WI38 (cell line): ENCODE data around the gene NTHL1.

Experiments used
- H3K4me3 ChIP-seq: 2 replicates; pipeline ENCODE4 v1.5.1; 2011; ENCODE audit warnings: low read depth, mild to moderate bottlenecking, control low read depth, low read length
- TF ChIP-seq, protein P1 (sequence below): IDR thresholded peaks from 2 replicates; pipeline ENCODE4 v1.5.1; 2012; ENCODE audit warnings: low read depth, mild to moderate bottlenecking, control low read depth, low read length

The NTHL1 gene

DNA sequence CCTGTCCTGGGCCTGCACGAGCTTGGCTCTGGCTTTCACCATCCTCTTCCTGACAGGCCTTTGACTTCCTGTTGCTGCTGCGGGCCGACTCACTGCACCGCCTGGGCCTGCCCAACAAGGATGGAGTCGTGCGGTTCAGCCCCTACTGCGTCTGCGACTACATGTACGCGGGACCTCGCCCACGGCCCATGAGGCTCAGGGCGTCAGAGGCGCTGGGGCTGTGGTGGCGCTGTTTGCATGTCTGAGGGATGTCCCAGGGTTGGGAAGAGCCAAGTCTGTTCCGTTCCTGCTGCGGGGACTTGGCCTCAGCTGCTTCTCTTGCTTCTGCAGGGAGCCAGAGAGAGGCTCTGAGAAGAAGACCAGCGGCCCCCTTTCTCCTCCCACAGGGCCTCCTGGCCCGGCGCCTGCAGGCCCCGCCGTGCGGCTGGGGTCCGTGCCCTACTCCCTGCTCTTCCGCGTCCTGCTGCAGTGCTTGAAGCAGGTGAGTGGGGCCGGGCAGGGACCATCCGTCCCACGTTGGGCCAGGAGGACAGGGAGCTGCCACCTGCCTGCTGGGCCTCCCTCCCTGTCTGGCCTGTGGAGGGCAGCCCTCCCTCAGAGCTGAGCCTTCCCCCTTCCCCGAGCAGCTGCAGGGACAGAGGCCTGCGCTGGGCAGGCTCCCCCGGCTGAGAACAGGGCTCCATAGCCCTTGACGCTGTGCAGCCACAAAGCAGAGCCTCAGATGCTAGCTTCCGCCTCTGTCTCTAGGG is 24.0 kb upstream of the NTHL1 start:
- no peak overlapping the region for H3K4me3 ChIP-seq
- TF ChIP-seq, protein P1, sequence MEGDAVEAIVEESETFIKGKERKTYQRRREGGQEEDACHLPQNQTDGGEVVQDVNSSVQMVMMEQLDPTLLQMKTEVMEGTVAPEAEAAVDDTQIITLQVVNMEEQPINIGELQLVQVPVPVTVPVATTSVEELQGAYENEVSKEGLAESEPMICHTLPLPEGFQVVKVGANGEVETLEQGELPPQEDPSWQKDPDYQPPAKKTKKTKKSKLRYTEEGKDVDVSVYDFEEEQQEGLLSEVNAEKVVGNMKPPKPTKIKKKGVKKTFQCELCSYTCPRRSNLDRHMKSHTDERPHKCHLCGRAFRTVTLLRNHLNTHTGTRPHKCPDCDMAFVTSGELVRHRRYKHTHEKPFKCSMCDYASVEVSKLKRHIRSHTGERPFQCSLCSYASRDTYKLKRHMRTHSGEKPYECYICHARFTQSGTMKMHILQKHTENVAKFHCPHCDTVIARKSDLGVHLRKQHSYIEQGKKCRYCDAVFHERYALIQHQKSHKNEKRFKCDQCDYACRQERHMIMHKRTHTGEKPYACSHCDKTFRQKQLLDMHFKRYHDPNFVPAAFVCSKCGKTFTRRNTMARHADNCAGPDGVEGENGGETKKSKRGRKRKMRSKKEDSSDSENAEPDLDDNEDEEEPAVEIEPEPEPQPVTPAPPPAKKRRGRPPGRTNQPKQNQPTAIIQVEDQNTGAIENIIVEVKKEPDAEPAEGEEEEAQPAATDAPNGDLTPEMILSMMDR, result no peak

DNA sequence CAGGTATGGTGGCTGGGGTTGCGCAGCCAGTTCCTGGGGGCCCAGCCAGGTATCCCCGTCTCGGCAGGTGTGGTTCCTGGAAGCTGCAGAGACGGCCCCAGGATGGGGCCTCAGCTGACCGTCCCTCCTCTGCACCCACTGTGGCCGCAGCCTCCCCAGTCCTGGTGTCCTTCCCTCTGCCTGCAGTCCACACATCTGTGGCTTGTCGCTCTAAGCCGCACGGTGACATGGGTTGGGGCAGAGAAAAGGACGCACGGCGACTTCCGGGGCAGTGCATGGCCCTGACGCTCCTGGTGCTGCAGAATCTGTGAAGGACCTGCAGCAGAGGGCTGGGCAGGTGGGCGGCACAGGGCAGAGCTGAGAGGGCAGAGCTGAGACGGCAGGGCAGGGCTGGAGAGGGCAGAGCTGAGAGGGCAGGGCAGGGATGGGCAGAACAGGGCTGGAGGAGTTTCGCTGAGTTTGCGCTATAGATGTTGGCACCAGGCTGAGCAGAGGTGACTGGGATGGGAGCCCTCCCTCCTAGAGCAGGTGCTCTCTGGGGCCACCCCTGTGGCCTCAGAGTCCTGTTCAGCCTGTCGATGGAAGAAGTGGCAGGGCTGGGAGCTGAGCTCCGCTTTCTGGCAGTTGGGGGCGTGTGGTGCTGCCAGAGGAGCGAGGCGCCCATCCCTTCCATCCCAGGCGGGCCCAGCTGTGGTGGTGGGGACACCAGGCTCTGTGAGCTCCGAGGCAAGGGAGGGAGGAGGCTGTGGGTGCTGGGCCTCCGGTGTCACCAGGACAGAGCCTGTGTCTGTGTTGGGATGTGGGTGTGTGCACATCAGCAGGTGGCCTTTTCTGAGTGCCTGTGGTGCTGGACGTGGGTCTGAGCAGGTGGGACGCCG is 23.2 kb upstream of the NTHL1 start:
- TF ChIP-seq, protein P1, result no peak
- H3K4me3 ChIP-seq, result no peak overlapping the region

DNA sequence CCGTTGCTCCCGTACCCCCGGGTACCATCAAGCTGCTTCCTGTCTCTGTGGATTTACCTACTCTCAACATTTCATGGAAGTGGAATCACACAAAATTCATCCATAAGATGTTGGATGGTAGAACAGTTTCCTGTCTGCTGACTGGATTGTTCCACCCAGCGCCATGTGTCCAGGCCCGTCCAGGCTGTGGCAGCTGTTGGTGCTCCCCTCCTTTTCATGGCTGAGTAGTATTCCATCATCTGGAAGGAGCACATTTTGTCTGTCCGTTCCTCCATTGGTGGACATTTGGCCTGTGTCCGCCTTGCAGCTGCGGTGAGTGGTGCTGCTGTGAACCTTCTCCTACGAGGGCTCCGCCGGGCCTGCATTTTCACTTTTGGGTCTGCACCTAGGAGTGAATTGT is 18.5 kb upstream of the NTHL1 start:
- TF ChIP-seq, protein P1, result no peak

DNA sequence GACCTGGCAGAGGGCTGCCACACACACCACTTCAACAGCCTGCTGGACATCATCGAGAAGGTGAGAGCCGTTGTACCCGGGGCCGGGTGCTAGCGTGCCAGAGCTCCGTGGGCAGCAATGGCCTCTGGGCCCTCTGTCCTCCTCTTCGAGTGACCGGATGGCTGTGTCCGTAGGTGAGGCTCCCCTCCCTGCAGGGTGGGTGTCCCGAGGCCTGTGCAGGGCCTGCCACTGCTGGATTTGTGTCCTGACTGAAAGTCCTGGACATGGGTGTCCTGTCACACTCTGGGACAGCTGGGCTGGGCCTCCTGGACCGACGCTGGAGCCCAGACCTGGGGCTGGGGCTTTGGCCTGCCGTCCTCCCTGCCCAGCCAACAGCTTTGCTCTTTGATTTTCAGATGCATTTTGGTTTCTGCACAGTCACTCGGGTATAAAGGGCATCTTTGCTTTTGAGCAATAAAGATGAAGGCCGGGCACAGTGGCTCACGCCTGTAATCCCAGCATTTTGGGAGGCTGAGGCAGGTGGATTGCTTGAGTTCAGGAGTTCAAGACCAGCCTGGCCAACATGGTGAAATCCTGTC is 16.8 kb upstream of the NTHL1 start:
- TF ChIP-seq, protein P1, result no peak
- no peak overlapping the region for H3K4me3 ChIP-seq

More for the DNA sequence above, 18.5 kb upstream of the NTHL1 start:
- no peak overlapping the region for H3K4me3 ChIP-seq

DNA sequence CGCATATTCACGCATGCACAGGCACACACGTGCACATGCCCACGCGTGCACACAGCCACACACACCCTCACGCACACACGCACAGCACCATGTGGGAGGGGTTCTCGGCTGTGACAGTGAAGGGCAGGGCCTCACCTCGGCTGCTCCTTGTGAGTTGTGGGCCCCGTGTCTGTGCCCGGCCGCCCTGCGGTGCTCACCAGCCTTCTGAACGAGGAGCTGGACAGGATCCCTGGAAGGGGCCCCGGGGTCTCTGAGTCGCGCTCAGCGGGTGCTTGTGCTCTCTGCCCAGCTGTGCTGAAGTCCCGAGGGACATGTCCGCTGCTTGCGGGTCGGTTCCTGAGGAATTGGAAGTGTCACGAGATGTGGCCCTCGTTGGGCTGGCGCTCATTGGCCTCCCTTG is 16.2 kb upstream of the NTHL1 start:
- H3K4me3 ChIP-seq, result no peak overlapping the region
- TF ChIP-seq, protein P1, result no peak

DNA sequence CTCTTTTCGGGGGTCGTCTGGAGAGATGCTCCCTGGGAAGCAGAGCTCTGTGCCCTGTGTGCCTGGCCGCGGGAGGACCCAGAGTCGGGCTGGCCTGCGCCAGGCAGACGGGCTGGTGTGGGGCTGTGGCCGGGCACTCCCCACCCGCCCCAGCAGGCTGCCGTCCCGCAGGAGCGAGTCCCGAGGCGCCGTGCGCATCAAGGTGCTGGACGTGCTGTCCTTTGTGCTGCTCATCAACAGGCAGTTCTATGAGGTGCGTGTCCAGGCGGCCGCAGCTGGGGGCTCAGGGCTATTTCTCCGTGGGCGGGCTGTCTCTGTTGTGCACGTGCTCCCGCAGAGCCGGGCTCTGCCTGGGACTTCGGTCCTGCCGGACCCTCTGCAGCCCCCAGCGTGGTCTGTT is 15.2 kb upstream of the NTHL1 start:
- TF ChIP-seq, protein P1, result no peak
- no peak overlapping the region for H3K4me3 ChIP-seq
